SK-N-SH (cell line): ENCODE results near the gene C3orf20.

Experiments used
- CTCF ChIP-seq: fragments of 200-600 bp; sonication (generic); IDR thresholded peaks from 2 replicates; pipeline ENCODE4 v1.6.1; 2017; ENCODE audit warnings: antibody characterized with exemption, mild to moderate bottlenecking, moderate library complexity
- ELF1 ChIP-seq: IDR thresholded peaks from 2 replicates; pipeline ENCODE4 v1.4.0; 2012
- EP300 ChIP-seq, 2 experiments: IDR thresholded peaks; 2 replicates each; pipeline versions ENCODE4 v1.4.0 to v1.6.1; 2012; ENCODE audit warnings: borderline replicate concordance in 1 of 2, low read depth in 1 of 2, low read length in 1 of 2
- JUND ChIP-seq: IDR thresholded peaks from 2 replicates; pipeline ENCODE4 v1.4.0; 2012
- MAX ChIP-seq: IDR thresholded peaks from 2 replicates; pipeline ENCODE4 v1.4.0; 2012; ENCODE audit warnings: low read depth
- RAD21 ChIP-seq: IDR thresholded peaks from 2 replicates; pipeline ENCODE4 v1.6.1; 2012; ENCODE audit warnings: mild to moderate bottlenecking, low read length
- REST ChIP-seq: IDR thresholded peaks from 2 replicates; pipeline ENCODE4 v1.6.1; 2012; ENCODE audit warnings: mild to moderate bottlenecking, low read depth, low read length, moderate library complexity
- TAF1 ChIP-seq: IDR thresholded peaks from 2 replicates; pipeline ENCODE4 v1.6.1; 2012; ENCODE audit warnings: low read depth, mild to moderate bottlenecking, low read length, moderate library complexity, borderline replicate concordance
- USF2 ChIP-seq: fragments of 150-350 bp; IDR thresholded peaks from 2 replicates; pipeline ENCODE4 v1.6.1; 2017; ENCODE audit warnings: antibody characterized with exemption, low read length, low read depth, borderline replicate concordance
- YY1 ChIP-seq: IDR thresholded peaks from 2 replicates; pipeline ENCODE4 v1.4.0; 2012; ENCODE audit warnings: low read depth, mild to moderate bottlenecking

- TF ChIP-seq MAX, result no peak
- TF ChIP-seq USF2, result no peak
- TF ChIP-seq EP300 (IDR thresholded peaks at IDR 0.05; ENCODE audit: borderline replicate concordance in 1 of 2, low read depth in 1 of 2, low read length in 1 of 2), result no peak
- no peak for TF ChIP-seq RAD21
- no peak for TF ChIP-seq CTCF
- TF ChIP-seq YY1, result no peak
- TF ChIP-seq ELF1, result no peak
- TF ChIP-seq REST, result no peak
- TF ChIP-seq TAF1, result no peak
- no peak for TF ChIP-seq JUND
Observed at GRCh38 chr3:14680115-14680514, 5.2 kb downstream of the C3orf20 start.
